Transverse colon (tissue), 4 donors: ENCODE results near the gene CDK8.

Source experiments
- CTCF ChIP-seq, 5 experiments: fragments of 200-600 bp in 3 of 5; fragments of 450-650 bp in 2 of 5; sonication (generic) in 3 of 5; IDR thresholded peaks; 1 replicate in 2 of 5; 2 replicates in 3 of 5; pipeline ENCODE4 v1.5.1; 2016 to 2017; ENCODE audit warnings: antibody characterized with exemption in 5 of 5, inconsistent platforms in 3 of 5, mild to moderate bottlenecking in 2 of 5, moderate library complexity in 1 of 5
- EP300 ChIP-seq: sonication (generic); formaldehyde crosslinking; IDR thresholded peaks from one replicate; pipeline ENCODE4 v1.6.1; 2017; ENCODE audit warnings: antibody characterized with exemption, low read depth
- POLR2A ChIP-seq: fragments of 450-650 bp; IDR thresholded peaks from one replicate; pipeline ENCODE4 v1.6.1; 2016; ENCODE audit warnings: antibody characterized with exemption, mild to moderate bottlenecking, moderate library complexity
- POLR2AphosphoS5 ChIP-seq, 3 donors: sonication (generic); formaldehyde crosslinking; IDR thresholded peaks; one replicate each; pipeline ENCODE4 v1.6.1; 2016; ENCODE audit warnings: antibody characterized with exemption in 3 of 3

DNA sequence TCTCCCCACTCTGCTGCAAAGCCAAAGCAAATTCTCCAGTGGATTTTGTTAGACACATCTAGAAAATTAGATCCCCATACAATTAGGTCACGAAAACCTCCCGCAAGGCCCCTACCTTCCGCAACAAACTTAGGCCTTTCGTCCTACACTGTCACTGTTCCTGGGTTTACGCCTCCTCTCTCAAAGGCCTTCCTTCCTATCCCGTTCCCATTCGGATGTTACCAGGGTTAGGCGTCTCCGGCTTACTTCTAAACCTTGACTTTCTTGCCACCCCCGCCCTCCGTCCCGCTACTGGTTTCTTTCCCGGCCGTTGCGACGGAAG, 32.6 kb upstream of the CDK8 start:
- TF ChIP-seq POLR2A (no peak), CTCF (IDR thresholded peaks at IDR 0.05) (no peak), EP300 (no peak), POLR2AphosphoS5 (IDR thresholded peaks at IDR 0.05) (no peak)
